Activated naive CD4-positive, alpha-beta T cell treated with anti-CD3 and anti-CD28 coated beads, Interleukin-2, amount 10 ng/mL, durations not matched to agents 7 days and 5 days (primary cell): Measurements from ENCODE around the gene OTOG.

ENCODE experiments used
- CTCF ChIA-PET: fragments of 350-600 bp; sonication (Branson Sonifier 250); formaldehyde crosslinking; loops from one replicate; lab custom pipeline; 2021; ENCODE audit warnings: antibody characterized with exemption; lab: Charles Lee
- DNase-seq: peaks from one replicate; pipeline ENCODE4 v3.0.0-alpha.2; 2020
- H3K27ac Mint-ChIP-seq: one replicate; pipeline ENCODE4 v1.8.0; 2021; ENCODE audit warnings: mild to moderate bottlenecking, moderate library complexity, mixed read lengths
- H3K27me3 Mint-ChIP-seq: one replicate; pipeline ENCODE4 v1.8.0; 2021; ENCODE audit warnings: mild to moderate bottlenecking, mixed read lengths
- H3K36me3 Mint-ChIP-seq: one replicate; pipeline ENCODE4 v1.8.0; 2021; ENCODE audit warnings: mixed read lengths
- H3K4me1 Mint-ChIP-seq: one replicate; pipeline ENCODE4 v1.8.0; 2021; ENCODE audit warnings: mixed read lengths
- H3K4me3 Mint-ChIP-seq: one replicate; pipeline ENCODE4 v1.8.0; 2021; ENCODE audit warnings: mild to moderate bottlenecking, moderate library complexity, mixed read lengths
- H3K9me3 Mint-ChIP-seq: one replicate; pipeline ENCODE4 v1.8.0; 2021; ENCODE audit warnings: mixed read lengths

OTOG gene

DNA sequence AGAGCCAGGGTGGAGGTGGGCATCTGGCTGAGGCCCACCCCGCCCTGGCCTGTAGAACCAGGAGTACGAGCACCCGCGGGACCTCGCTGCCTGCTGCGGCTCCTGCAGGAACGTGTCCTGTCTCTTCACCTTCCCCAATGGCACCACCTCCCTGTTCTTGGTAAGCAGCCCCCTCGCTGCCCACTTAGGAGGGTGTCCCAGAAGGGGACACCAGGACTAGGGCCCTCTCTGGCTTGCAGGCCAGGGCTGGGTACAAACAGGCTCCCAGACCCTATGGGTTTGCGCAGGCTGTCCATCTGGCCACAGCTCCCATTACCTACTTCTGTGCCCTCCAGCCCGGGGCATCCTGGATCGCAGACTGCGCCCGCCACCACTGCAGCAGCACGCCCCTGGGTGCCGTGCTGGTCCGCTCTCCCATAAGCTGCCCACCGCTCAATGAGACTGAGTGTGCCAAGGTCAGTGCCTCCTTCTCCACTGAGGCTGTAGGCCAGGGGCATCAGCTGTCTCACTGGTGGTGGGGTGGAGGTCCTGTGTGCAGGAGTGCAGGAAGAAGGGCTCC lies 94.8 kb downstream of the OTOG start:
- H3K27ac Mint-ChIP-seq, result no peak overlapping the region
- H3K4me3 Mint-ChIP-seq, result no peak overlapping the region
- H3K4me1 Mint-ChIP-seq, result no peaks in the 10 kb centered on the region
- no peaks in the 10 kb centered on the region for H3K9me3 Mint-ChIP-seq
- no peaks in the 10 kb centered on the region for H3K36me3 Mint-ChIP-seq
- H3K27me3 Mint-ChIP-seq, result peaks cover 7% of the 10 kb centered on the region
- CTCF ChIA-PET, result no interaction called here
- DNase-seq, result no peak

GRCh38 chr11:17642370-17642769 lies 95.3 kb downstream of the OTOG start:
- CTCF ChIA-PET, result no interaction called here
- DNase-seq, result no peak
- no peak overlapping the region for H3K4me3 Mint-ChIP-seq
- H3K27ac Mint-ChIP-seq, result no peak overlapping the region
- H3K36me3 Mint-ChIP-seq, result no peaks in the 10 kb centered on the region
- H3K4me1 Mint-ChIP-seq, result no peaks in the 10 kb centered on the region
- H3K27me3 Mint-ChIP-seq, result peaks cover 12% of the 10 kb centered on the region
- no peaks in the 10 kb centered on the region for H3K9me3 Mint-ChIP-seq

GRCh38 chr11:17642980-17643379 lies 95.9 kb downstream of the OTOG start:
- H3K27me3 Mint-ChIP-seq, result peaks cover 16% of the 10 kb centered on the region
- H3K36me3 Mint-ChIP-seq, result no peaks in the 10 kb centered on the region
- CTCF ChIA-PET, result no interaction called here
- H3K9me3 Mint-ChIP-seq, result peaks cover 2% of the 10 kb centered on the region
- H3K27ac Mint-ChIP-seq, result no peak overlapping the region
- no peak for DNase-seq
- H3K4me3 Mint-ChIP-seq, result no peak overlapping the region
- H3K4me1 Mint-ChIP-seq, result no peaks in the 10 kb centered on the region

- H3K27me3 Mint-ChIP-seq, result peaks cover 16% of the 10 kb centered on the region
- H3K4me1 Mint-ChIP-seq, result no peaks in the 10 kb centered on the region
- CTCF ChIA-PET, result interaction anchor here (1.4 kb wide), 1 partner anchor 18 kb away, joined by 3 read pairs; no protein-coding TSS in a partner anchor
- peaks cover 3% of the 10 kb centered on the region for H3K9me3 Mint-ChIP-seq
- no peaks in the 10 kb centered on the region for H3K36me3 Mint-ChIP-seq
- no peak overlapping the region for H3K27ac Mint-ChIP-seq
- no peak for DNase-seq
- no peak overlapping the region for H3K4me3 Mint-ChIP-seq
These were observed 96.7 kb downstream of the OTOG start for GRCh38 chr11:17643506-17644405.

DNA sequence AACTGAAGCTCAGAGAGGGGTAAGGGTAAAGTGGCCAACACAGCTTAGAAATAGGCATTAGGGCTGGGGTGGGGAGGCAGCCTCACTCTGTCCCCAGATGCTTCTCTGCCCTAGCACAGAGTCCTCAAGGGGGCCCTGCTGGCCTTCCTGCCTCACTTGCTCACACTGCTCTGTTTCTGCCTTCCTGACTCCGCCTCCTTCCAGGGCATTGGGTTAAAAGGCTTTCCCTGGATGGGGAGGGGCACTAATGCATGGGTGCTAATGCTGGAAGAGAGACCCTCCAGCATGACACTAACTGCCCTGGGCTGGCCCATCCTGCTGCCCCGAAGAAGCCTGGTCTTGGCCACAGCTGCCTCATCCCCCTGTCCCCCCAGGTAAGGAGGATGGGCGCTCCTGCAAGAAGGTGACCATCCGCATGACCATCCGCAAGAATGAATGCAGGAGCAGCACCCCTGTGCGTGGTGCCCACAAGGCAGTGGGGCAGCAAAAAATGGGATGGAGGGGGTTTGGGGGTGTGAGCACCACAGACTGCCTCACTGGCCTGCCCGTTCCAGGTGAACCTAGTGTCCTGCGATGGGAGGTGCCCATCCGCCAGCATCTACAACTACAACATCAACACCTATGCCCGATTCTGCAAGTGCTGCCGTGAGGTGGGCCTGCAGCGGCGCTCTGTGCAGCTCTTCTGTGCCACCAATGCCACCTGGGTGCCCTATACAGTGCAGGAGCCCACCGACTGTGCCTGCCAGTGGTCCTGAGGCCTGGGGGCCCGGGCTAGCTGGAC lies 98.3 kb downstream of the OTOG start:
- no peak for DNase-seq
- Mint-ChIP-seq H3K27me3 (peaks cover 29% of the 10 kb centered on the region), H3K4me1 (no peaks in the 10 kb centered on the region), H3K9me3 (peaks cover 3% of the 10 kb centered on the region), H3K27ac (no peak overlapping the region), H3K36me3 (no peaks in the 10 kb centered on the region), H3K4me3 (no peak overlapping the region)
- CTCF ChIA-PET, result interaction anchor here (1.4 kb wide), 1 partner anchor 17 kb away, joined by 3 read pairs; no protein-coding TSS in a partner anchor

DNA sequence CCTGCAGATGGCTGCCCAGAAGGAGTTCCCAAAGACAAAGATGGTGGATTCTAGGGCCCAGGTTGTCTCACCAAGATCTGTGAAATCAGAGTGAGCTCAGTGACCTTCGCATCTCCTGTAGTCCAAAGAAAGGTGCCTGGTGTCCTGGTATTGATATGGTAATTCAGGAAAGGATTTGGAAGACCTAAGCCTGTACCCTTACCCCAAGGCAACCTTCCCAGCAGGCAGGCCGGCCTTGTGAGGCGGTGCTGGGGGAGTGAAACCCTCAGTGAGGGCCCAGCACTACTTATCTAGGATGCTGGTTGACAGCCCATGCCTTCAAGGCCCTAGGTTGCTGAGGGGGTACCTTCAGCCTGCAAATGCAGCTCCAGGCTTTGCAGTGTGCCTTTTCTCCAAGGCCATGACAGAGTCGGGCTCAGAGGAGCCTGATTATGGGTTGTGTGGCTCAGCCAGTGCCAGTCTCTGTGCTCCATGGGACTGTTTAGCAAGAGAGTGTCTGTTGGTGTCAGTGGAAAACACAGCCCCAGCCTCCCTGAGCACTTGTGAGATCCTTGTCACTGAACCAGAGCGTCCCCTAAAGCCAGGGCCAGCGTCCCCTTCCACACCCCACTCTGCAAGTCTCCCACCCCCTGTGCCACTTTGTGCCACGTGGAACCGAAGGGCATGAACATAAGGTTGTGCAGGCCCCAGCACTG lies 99.5 kb downstream of the OTOG start:
- no peak overlapping the region for H3K27ac Mint-ChIP-seq
- DNase-seq, result no peak
- no peaks in the 10 kb centered on the region for H3K4me1 Mint-ChIP-seq
- H3K9me3 Mint-ChIP-seq, result peaks cover 3% of the 10 kb centered on the region
- H3K27me3 Mint-ChIP-seq, result peaks cover 41% of the 10 kb centered on the region
- H3K4me3 Mint-ChIP-seq, result no peak overlapping the region
- CTCF ChIA-PET, result no interaction called here
- no peaks in the 10 kb centered on the region for H3K36me3 Mint-ChIP-seq

DNA sequence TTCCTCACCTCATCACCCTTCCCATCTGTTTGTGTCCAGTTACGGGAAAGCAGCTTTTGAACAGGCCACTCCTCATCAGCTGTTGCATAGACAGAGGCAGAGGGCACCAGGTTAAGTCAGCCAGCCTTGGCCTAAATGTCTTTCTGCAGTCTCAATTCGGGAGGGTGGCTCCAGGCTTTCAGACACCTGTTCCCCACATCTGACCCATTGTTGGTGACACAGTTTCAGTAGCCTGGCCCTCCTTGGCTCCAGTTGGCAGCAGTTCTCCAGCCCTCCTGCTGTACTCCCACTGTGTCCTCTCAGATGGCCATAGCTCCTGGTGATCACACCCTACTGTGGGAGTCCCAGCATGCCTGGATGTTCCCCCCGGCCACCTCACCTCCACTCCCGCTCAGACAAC lies 101.5 kb downstream of the OTOG start:
- CTCF ChIA-PET, result no interaction called here
- Mint-ChIP-seq H3K4me1 (no peaks in the 10 kb centered on the region), H3K27ac (no peak overlapping the region), H3K9me3 (peaks cover 3% of the 10 kb centered on the region), H3K36me3 (no peaks in the 10 kb centered on the region), H3K27me3 (peaks cover 49% of the 10 kb centered on the region), H3K4me3 (no peak overlapping the region)
- DNase-seq, result no peak

DNA sequence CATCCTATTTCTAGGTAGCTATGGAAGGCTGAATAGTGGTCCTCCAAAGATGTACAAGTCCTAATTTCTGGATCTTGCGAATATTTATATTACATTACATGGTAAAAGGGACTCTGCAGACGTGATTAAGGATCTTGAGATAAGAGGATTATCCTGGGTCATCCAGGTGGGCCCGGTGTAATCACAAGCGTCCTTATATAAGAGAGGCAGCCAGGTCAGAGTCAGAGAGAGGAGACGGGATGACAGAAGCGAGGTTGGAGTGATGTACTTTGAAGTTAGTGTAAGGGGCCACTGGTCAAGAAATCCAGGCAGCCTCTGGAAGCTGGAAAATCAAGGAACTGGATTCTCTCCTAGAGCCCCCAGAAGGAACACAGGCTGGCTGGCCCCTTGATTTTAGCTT lies 102.2 kb downstream of the OTOG start:
- DNase-seq, result no peak
- CTCF ChIA-PET, result no interaction called here
- Mint-ChIP-seq H3K4me3 (no peak overlapping the region), H3K4me1 (no peaks in the 10 kb centered on the region), H3K36me3 (no peaks in the 10 kb centered on the region), H3K27me3 (peaks cover 49% of the 10 kb centered on the region), H3K9me3 (peaks cover 3% of the 10 kb centered on the region), H3K27ac (no peak overlapping the region)

GRCh38 chr11:17649696-17650095 lies 102.6 kb downstream of the OTOG start:
- no peak for DNase-seq
- Mint-ChIP-seq H3K27ac (no peak overlapping the region), H3K27me3 (peaks cover 49% of the 10 kb centered on the region), H3K36me3 (no peaks in the 10 kb centered on the region), H3K9me3 (peaks cover 3% of the 10 kb centered on the region), H3K4me1 (no peaks in the 10 kb centered on the region), H3K4me3 (no peak overlapping the region)
- CTCF ChIA-PET, result no interaction called here

GRCh38 chr11:17650127-17650911 lies 103.3 kb downstream of the OTOG start:
- Mint-ChIP-seq H3K9me3 (peaks cover 3% of the 10 kb centered on the region), H3K27me3 (peaks cover 49% of the 10 kb centered on the region), H3K27ac (no peak overlapping the region), H3K36me3 (no peaks in the 10 kb centered on the region), H3K4me1 (no peaks in the 10 kb centered on the region), H3K4me3 (no peak overlapping the region)
- CTCF ChIA-PET, result interaction anchor here (1.2 kb wide), 1 partner anchor 10 kb away, joined by 3 read pairs; no protein-coding TSS in a partner anchor
- no peak for DNase-seq

GRCh38 chr11:17651061-17651460 lies 104.0 kb downstream of the OTOG start:
- Mint-ChIP-seq H3K4me1 (no peaks in the 10 kb centered on the region), H3K27ac (no peak overlapping the region), H3K4me3 (no peak overlapping the region), H3K36me3 (no peaks in the 10 kb centered on the region), H3K27me3 (peaks cover 49% of the 10 kb centered on the region), H3K9me3 (peaks cover 3% of the 10 kb centered on the region)
- DNase-seq, result no peak
- CTCF ChIA-PET, result interaction anchor here (1.2 kb wide), 1 partner anchor 10 kb away, joined by 3 read pairs; no protein-coding TSS in a partner anchor

GRCh38 chr11:17651681-17652080 lies 104.6 kb downstream of the OTOG start:
- CTCF ChIA-PET, result no interaction called here
- Mint-ChIP-seq H3K9me3 (peaks cover 3% of the 10 kb centered on the region), H3K4me3 (no peak overlapping the region), H3K27me3 (peaks cover 48% of the 10 kb centered on the region), H3K4me1 (no peaks in the 10 kb centered on the region), H3K27ac (no peak overlapping the region), H3K36me3 (no peaks in the 10 kb centered on the region)
- DNase-seq, result no peak

GRCh38 chr11:17652556-17652955 lies 105.5 kb downstream of the OTOG start:
- H3K36me3 Mint-ChIP-seq, result no peaks in the 10 kb centered on the region
- no peaks in the 10 kb centered on the region for H3K4me1 Mint-ChIP-seq
- H3K4me3 Mint-ChIP-seq, result no peak overlapping the region
- peaks cover 39% of the 10 kb centered on the region for H3K27me3 Mint-ChIP-seq
- H3K9me3 Mint-ChIP-seq, result peaks cover 3% of the 10 kb centered on the region
- CTCF ChIA-PET, result interaction anchor here (0.6 kb wide), 1 partner anchor 1780 kb away, joined by 3 read pairs; no protein-coding TSS in a partner anchor
- no peak overlapping the region for H3K27ac Mint-ChIP-seq
- DNase-seq, result no peak
